ENCODE measurements around the gene UQCR10.

Gene UQCR10

GRCh38 chr22:29723766-29724165 is 43.4 kb upstream of the UQCR10 start:
- DNase-seq (ENCODE audit: low read depth, low spot score) = no peak
- H3K9me3 ChIP-seq (ENCODE audit: low read depth, low read length) = no peaks in the 10 kb centered on the region
- TF ChIP-seq POLR2AphosphoS5 (IDR thresholded peaks at IDR 0.05; ENCODE audit: borderline replicate concordance, low read depth, low read length) (no peak), FOXP2 (optimal IDR thresholded peaks at IDR 0.05; ENCODE audit: control extremely low read depth, extremely low read length, insufficient read depth) (no peak), EZH2 (IDR thresholded peaks at IDR 0.05) (no peak)

DNA sequence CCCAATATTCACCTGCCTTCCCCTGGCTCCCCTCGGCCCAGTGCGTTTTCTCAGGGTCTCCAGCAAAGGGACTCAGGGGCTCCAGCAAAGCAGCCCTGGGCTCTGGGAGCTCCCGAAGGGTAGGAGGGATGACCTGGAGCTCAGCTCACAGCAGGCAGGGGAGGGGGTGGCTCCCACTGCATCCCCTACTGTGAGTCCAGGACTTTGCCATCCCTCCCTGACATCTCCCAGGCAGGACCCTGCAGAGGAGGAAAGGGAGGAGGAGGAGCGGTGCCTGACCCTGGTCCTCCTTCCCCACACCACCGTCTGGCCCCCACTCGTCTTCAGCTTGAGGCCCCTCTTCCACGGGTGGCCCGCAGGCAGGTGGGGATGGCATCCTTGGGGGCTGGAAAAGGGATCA is 42.3 kb upstream of the UQCR10 start:
- Histone ChIP-seq H3K9me3 (ENCODE audit: low read depth, low read length) (no peaks in the 10 kb centered on the region), H3K4me3 (no peak overlapping the region), H3K36me3 (ENCODE audit: insufficient read depth, low read length) (no peaks in the 10 kb centered on the region), H3K9ac (ENCODE audit: insufficient read length) (no peak overlapping the region), H3K27ac (no peak overlapping the region)
- DNase-seq (ENCODE audit: low read depth, low spot score) = no peak
- TF ChIP-seq EZH2 (IDR thresholded peaks at IDR 0.05) (no peak), POLR2AphosphoS5 (IDR thresholded peaks at IDR 0.05; ENCODE audit: borderline replicate concordance, low read depth, low read length) (no peak), FOXP2 (optimal IDR thresholded peaks at IDR 0.05; ENCODE audit: control extremely low read depth, extremely low read length, insufficient read depth) (no peak)

More at GRCh38 chr22:29723766-29724165, 43.4 kb upstream of the UQCR10 start:
- no peak overlapping the region for H3K27ac ChIP-seq
- H3K36me3 ChIP-seq (ENCODE audit: insufficient read depth, low read length) = no peaks in the 10 kb centered on the region
- H3K4me3 ChIP-seq = no peak overlapping the region
- no peak overlapping the region for H3K9ac ChIP-seq (ENCODE audit: insufficient read length)

DNA sequence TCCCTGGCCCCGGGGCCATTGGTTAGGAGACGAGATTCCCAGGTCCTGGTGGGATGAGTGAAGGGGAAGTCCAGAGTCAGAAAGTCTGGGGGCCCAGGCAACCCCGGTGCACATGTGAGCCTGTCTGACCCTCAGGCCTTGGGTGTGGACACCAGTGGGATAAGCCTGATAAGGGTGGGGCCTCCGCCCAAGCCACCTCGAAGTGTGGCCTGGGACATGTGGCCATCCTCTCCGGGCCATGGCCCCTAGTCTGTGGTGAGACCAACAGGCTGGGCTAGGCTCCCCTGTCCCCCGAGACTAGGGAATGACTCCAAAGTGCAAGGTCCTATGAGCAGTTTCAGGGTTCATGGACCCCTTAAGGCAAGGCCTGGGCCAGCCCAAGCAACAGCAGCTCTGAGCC is 41.1 kb upstream of the UQCR10 start:
- no peaks in the 10 kb centered on the region for H3K9me3 ChIP-seq (ENCODE audit: low read depth, low read length)
- no peaks in the 10 kb centered on the region for H3K36me3 ChIP-seq (ENCODE audit: insufficient read depth, low read length)
- H3K4me3 ChIP-seq = no peak overlapping the region
- TF ChIP-seq FOXP2 (optimal IDR thresholded peaks at IDR 0.05; ENCODE audit: control extremely low read depth, extremely low read length, insufficient read depth) (no peak), EZH2 (IDR thresholded peaks at IDR 0.05) (no peak), POLR2AphosphoS5 (IDR thresholded peaks at IDR 0.05; ENCODE audit: borderline replicate concordance, low read depth, low read length) (no peak)
- no peak overlapping the region for H3K9ac ChIP-seq (ENCODE audit: insufficient read length)
- H3K27ac ChIP-seq = no peak overlapping the region
- DNase-seq (ENCODE audit: low read depth, low spot score) = no peak

DNA sequence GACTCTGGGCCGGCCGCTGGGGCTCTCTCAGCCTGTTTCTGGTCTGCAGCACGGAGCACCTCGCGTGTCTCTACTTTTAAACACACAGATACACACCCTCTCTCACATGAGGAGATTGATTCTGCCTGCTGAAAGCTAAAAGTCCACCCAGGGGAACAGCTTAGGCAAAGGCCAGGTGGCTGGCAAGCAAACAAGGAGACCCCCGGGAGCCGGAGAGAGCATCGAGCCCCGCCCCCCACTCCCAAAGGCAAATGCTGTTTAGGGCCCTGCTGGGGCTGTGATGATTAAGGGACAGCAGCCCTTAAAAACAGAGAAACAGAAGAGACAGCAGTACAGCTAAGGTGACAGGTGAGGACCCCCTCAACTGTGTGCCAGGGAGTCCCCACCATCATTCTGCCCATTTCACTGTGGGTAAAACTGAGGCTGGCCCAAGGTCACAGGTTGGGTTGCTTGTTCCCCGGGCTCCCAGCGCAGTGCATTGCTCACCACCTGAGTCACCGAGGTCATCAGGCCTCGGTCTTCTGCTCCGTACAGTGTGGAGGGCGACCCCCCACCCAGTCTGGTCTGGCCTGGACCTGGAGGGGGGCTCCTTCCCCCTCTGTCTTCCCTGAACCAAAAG is 40.5 kb upstream of the UQCR10 start:
- DNase-seq (ENCODE audit: low read depth, low spot score) = no peak
- H3K9ac ChIP-seq (ENCODE audit: insufficient read length) = no peak overlapping the region
- H3K4me3 ChIP-seq = no peak overlapping the region
- H3K27ac ChIP-seq = no peak overlapping the region
- no peaks in the 10 kb centered on the region for H3K9me3 ChIP-seq (ENCODE audit: low read depth, low read length)
- TF ChIP-seq FOXP2 (optimal IDR thresholded peaks at IDR 0.05; ENCODE audit: control extremely low read depth, extremely low read length, insufficient read depth) (no peak), EZH2 (IDR thresholded peaks at IDR 0.05) (no peak), POLR2AphosphoS5 (IDR thresholded peaks at IDR 0.05; ENCODE audit: borderline replicate concordance, low read depth, low read length) (no peak)
- no peaks in the 10 kb centered on the region for H3K36me3 ChIP-seq (ENCODE audit: insufficient read depth, low read length)

DNA sequence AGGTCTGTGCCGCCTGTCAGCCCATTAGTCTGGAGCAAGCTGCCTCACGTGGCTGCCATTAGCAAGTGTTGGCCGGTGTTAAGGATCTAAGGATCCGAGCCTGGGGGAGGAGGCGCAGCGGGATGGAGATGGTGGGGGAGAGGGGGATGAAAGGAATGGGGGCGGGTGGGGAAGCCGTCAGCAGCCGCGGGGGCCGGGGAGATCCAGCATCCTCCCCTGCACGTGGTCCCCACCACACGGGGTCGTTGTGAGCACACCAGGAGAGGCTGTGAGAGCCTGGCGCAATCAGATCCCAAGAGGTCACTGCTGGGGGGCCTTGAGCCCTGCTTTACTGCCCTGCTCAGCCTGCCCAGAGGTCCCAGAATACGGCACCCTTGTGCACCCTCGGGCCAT is 40.0 kb upstream of the UQCR10 start:
- no peak overlapping the region for H3K9ac ChIP-seq (ENCODE audit: insufficient read length)
- no peak overlapping the region for H3K27ac ChIP-seq

DNA sequence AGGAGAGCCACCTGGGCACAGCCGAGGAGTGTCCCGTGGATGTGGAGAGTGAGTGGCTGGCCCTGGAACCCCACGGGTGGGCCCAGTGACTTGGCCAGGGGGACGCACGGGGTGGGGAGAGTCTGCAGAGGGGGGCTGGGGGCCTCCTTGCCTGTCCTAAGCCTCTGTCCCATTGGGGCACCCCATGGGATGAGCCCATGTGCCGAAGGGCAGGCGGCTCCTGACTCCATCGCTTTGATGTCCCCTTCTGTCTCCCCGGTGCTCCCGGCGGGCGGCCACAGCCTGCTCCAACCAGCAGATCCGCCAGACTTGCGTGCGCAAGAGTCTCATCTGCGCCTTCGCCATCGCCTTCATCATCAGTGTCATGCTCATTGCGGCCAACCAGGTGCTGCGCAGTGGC is 38.0 kb upstream of the UQCR10 start:
- Histone ChIP-seq H3K9ac (ENCODE audit: insufficient read length) (no peak overlapping the region), H3K27ac (no peak overlapping the region), H3K9me3 (ENCODE audit: low read depth, low read length) (no peaks in the 10 kb centered on the region), H3K36me3 (ENCODE audit: insufficient read depth, low read length) (no peaks in the 10 kb centered on the region), H3K4me3 (no peak overlapping the region)
- TF ChIP-seq FOXP2 (optimal IDR thresholded peaks at IDR 0.05; ENCODE audit: control extremely low read depth, extremely low read length, insufficient read depth) = no peak
- TF ChIP-seq EZH2 (IDR thresholded peaks at IDR 0.05) = no peak
- TF ChIP-seq POLR2AphosphoS5 (IDR thresholded peaks at IDR 0.05; ENCODE audit: borderline replicate concordance, low read depth, low read length) = no peak
- no peak for DNase-seq (ENCODE audit: low read depth, low spot score)

More for the DNA sequence above, 40.0 kb upstream of the UQCR10 start:
- no peaks in the 10 kb centered on the region for H3K36me3 ChIP-seq (ENCODE audit: insufficient read depth, low read length)
- no peaks in the 10 kb centered on the region for H3K9me3 ChIP-seq (ENCODE audit: low read depth, low read length)
- DNase-seq (ENCODE audit: low read depth, low spot score) = no peak
- no peak overlapping the region for H3K4me3 ChIP-seq
- TF ChIP-seq EZH2 (IDR thresholded peaks at IDR 0.05) (no peak), FOXP2 (optimal IDR thresholded peaks at IDR 0.05; ENCODE audit: control extremely low read depth, extremely low read length, insufficient read depth) (no peak), POLR2AphosphoS5 (IDR thresholded peaks at IDR 0.05; ENCODE audit: borderline replicate concordance, low read depth, low read length) (no peak)

GRCh38 chr22:29731058-29731850 is 35.9 kb upstream of the UQCR10 start:
- Histone ChIP-seq H3K4me3 (no peak overlapping the region), H3K9ac (ENCODE audit: insufficient read length) (no peak overlapping the region), H3K9me3 (ENCODE audit: low read depth, low read length) (no peaks in the 10 kb centered on the region), H3K27ac (no peak overlapping the region), H3K36me3 (ENCODE audit: insufficient read depth, low read length) (no peaks in the 10 kb centered on the region)
- TF ChIP-seq POLR2AphosphoS5 (IDR thresholded peaks at IDR 0.05; ENCODE audit: borderline replicate concordance, low read depth, low read length) (no peak), EZH2 (IDR thresholded peaks at IDR 0.05) (no peak), FOXP2 (optimal IDR thresholded peaks at IDR 0.05; ENCODE audit: control extremely low read depth, extremely low read length, insufficient read depth) (no peak)
- no peak for DNase-seq (ENCODE audit: low read depth, low spot score)

DNA sequence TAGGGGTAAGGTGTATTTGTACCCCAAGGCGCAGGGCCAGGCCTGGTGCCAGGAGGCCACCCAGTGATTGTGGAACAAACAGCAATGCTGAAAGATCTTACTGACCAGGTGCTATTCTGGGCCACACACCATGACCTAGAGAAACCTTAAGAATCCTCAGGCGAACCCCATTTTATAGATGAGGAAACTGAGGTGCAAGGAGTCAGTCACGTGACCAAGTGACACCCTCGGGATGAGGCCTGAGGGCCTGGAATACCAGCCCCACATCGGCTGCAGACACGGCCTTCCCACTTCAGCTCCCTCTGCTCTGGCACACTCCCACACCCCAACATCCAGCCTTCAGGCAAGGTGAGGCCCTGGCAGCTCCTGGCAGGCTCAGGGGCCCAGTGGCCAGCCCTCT is 34.3 kb upstream of the UQCR10 start:
- no peak overlapping the region for H3K4me3 ChIP-seq
- TF ChIP-seq FOXP2 (optimal IDR thresholded peaks at IDR 0.05; ENCODE audit: control extremely low read depth, extremely low read length, insufficient read depth) (no peak), POLR2AphosphoS5 (IDR thresholded peaks at IDR 0.05; ENCODE audit: borderline replicate concordance, low read depth, low read length) (no peak), EZH2 (IDR thresholded peaks at IDR 0.05) (no peak)
- H3K27ac ChIP-seq = no peak overlapping the region
- H3K36me3 ChIP-seq (ENCODE audit: insufficient read depth, low read length) = no peaks in the 10 kb centered on the region
- no peaks in the 10 kb centered on the region for H3K9me3 ChIP-seq (ENCODE audit: low read depth, low read length)
- DNase-seq (ENCODE audit: low read depth, low spot score) = no peak
- no peak overlapping the region for H3K9ac ChIP-seq (ENCODE audit: insufficient read length)
